Hepatocyte (in vitro differentiated cells): ENCODE measurements around the gene CD82. TPM values are rescaled to one million over a fixed set of nuclear protein-coding genes. Genes with fewer than 3 reads are reported as not detected.
A peak's percentile ranks its signal among the peaks of the same experiment; 100 is the strongest.

Source experiments
- DNase-seq: peaks from one replicate; pipeline ENCODE4 v3.0.0-alpha.2; 2016; ENCODE audit warnings: low spot score
- H2AFZ ChIP-seq: fragments of 200-600 bp; sonication (generic); 2 replicates; pipeline ENCODE4 v1.6.0; 2016; ENCODE audit warnings: antibody characterized with exemption, mild to moderate bottlenecking
- H3K27ac ChIP-seq: fragments of 200-600 bp; sonication (generic); 2 replicates; pipeline ENCODE4 v1.5.1; 2016; ENCODE audit warnings: mild to moderate bottlenecking
- H3K27me3 ChIP-seq: fragments of 200-600 bp; sonication (generic); 2 replicates; pipeline ENCODE4 v1.6.1; 2016
- H3K36me3 ChIP-seq: fragments of 200-600 bp; sonication (generic); replicated peaks from 2 replicates; pipeline ENCODE4 v1.5.1; 2016; ENCODE audit warnings: low read depth; ENCODE audit not compliant: insufficient read depth
- H3K4me1 ChIP-seq: fragments of 200-600 bp; sonication (generic); 2 replicates; pipeline ENCODE4 v1.5.1; 2016; ENCODE audit warnings: mild to moderate bottlenecking, moderate library complexity; ENCODE audit not compliant: insufficient read depth
- H3K4me2 ChIP-seq: fragments of 200-600 bp; sonication (generic); 2 replicates; pipeline ENCODE4 v1.6.0; 2016
- H3K4me3 ChIP-seq: fragments of 200-600 bp; sonication (generic); 2 replicates; pipeline ENCODE4 v1.5.1; 2016; ENCODE audit warnings: mild to moderate bottlenecking
- H3K79me2 ChIP-seq: fragments of 200-600 bp; sonication (generic); 2 replicates; pipeline ENCODE4 v1.6.0; 2017; ENCODE audit warnings: mild to moderate bottlenecking
- H3K9me2 ChIP-seq: fragments of 200-600 bp; sonication (generic); replicated peaks from 2 replicates; pipeline ENCODE4 v1.6.0; 2017; ENCODE audit warnings: mild to moderate bottlenecking; ENCODE audit not compliant: insufficient read depth
- H3K9me3 ChIP-seq: fragments of 200-600 bp; sonication (generic); 2 replicates; pipeline ENCODE4 v1.5.1; 2016; ENCODE audit warnings: low read depth, mild to moderate bottlenecking
- H4K20me1 ChIP-seq: fragments of 200-600 bp; sonication (generic); 2 replicates; pipeline ENCODE4 v1.6.0; 2016; ENCODE audit warnings: mild to moderate bottlenecking; ENCODE audit not compliant: insufficient read depth, poor library complexity, severe bottlenecking
- EZH2 ChIP-seq: fragments of 200-600 bp; sonication (generic); IDR thresholded peaks from 2 replicates; pipeline ENCODE4 v1.6.1; 2016; ENCODE audit warnings: antibody characterized with exemption, mild to moderate bottlenecking, borderline replicate concordance
- EZH2phosphoT487 ChIP-seq: fragments of 200-600 bp; sonication (generic); IDR thresholded peaks from one replicate; pipeline ENCODE4 v1.6.1; 2018; ENCODE audit warnings: antibody characterized with exemption, mild to moderate bottlenecking, low read depth, moderate library complexity; ENCODE audit not compliant: unreplicated experiment, severe bottlenecking
- WGBS: methylation state at CpG from one replicate; pipeline ENCODE4 v1.1.6; 2016; ENCODE audit warnings: low lambda C conversion rate; ENCODE audit errors: missing lambda C conversion rate; 5-methylcytosine and 5-hydroxymethylcytosine counted together
- polyA plus RNA-seq: library from polyadenylated mRNA; unstranded; fragments of >200 nt; fragmentation: Nextera tagmentation; extraction: Ambion mirVana; gene quantifications from 2 replicates; pipeline ENCODE4 v1.2.1, GENCODE V29; 2016
- total RNA-seq: library from RNA; depleted of rRNA; stranded (reverse); fragments of >200 nt; gene quantifications from 2 replicates; pipeline ENCODE4 v1.2.3, GENCODE V29; 2014
- TF ChIP-seq, protein P1 (sequence below): fragments of 200-600 bp; sonication (generic); IDR thresholded peaks from 2 replicates; pipeline ENCODE4 v1.5.1; 2016; ENCODE audit warnings: antibody characterized with exemption, mild to moderate bottlenecking; ENCODE audit not compliant: poor library complexity

The CD82 gene
- total RNA-seq (32.8 and 38.7 TPM in 2 replicates), polyA plus RNA-seq (157 and 202 TPM in 2 replicates)

GRCh38 chr11:44565211-44565952, at the start of gene CD82:
Gene CD82 (plus strand): TSS chr11:44565663. CDS start chr11:44594663, 29,000 bp downstream.
- H3K9me3 ChIP-seq, result no peaks in the 10 kb centered on the region
- H3K4me3 ChIP-seq, result peak within 1 kb of the TSS; percentile 44
- H3K9me2 ChIP-seq, result no peaks in the 10 kb centered on the region
- H3K79me2 ChIP-seq, result no peaks in the 10 kb centered on the region
- peaks cover 31% of the 10 kb centered on the region for H3K4me1 ChIP-seq
- H3K4me2 ChIP-seq, result peak within 1 kb of the TSS; percentile 89
- H3K27ac ChIP-seq, result peak within 1 kb of the TSS; percentile 95
- peak; percentile 100 for DNase-seq
- H3K27me3 ChIP-seq, result no peaks in the 10 kb centered on the region
- H2AFZ ChIP-seq, result peak within 1 kb of the TSS; percentile 61
- no peaks in the 10 kb centered on the region for H3K36me3 ChIP-seq
- H4K20me1 ChIP-seq, result no peaks in the 10 kb centered on the region
- TF ChIP-seq, protein P1, sequence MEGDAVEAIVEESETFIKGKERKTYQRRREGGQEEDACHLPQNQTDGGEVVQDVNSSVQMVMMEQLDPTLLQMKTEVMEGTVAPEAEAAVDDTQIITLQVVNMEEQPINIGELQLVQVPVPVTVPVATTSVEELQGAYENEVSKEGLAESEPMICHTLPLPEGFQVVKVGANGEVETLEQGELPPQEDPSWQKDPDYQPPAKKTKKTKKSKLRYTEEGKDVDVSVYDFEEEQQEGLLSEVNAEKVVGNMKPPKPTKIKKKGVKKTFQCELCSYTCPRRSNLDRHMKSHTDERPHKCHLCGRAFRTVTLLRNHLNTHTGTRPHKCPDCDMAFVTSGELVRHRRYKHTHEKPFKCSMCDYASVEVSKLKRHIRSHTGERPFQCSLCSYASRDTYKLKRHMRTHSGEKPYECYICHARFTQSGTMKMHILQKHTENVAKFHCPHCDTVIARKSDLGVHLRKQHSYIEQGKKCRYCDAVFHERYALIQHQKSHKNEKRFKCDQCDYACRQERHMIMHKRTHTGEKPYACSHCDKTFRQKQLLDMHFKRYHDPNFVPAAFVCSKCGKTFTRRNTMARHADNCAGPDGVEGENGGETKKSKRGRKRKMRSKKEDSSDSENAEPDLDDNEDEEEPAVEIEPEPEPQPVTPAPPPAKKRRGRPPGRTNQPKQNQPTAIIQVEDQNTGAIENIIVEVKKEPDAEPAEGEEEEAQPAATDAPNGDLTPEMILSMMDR, result peak; percentile 28
- TF ChIP-seq EZH2 (no peak), EZH2phosphoT487 (no peak)
- WGBS, result under 1% methylated on average over 20 of the region's 64 CpGs

GRCh38 chr11:44516688-44517507, 48.6 kb upstream of the CD82 start:
- H3K4me2 ChIP-seq, result no peak overlapping the region
- H3K36me3 ChIP-seq, result no peaks in the 10 kb centered on the region
- 62% methylated on average over 5 of the region's 5 CpGs for WGBS
- H3K4me1 ChIP-seq, result peaks cover 7% of the 10 kb centered on the region
- no peaks in the 10 kb centered on the region for H4K20me1 ChIP-seq
- H3K27ac ChIP-seq, result no peak overlapping the region
- no peak overlapping the region for H2AFZ ChIP-seq
- H3K9me2 ChIP-seq, result no peaks in the 10 kb centered on the region
- no peak for DNase-seq
- H3K4me3 ChIP-seq, result no peak overlapping the region
- no peaks in the 10 kb centered on the region for H3K9me3 ChIP-seq
- H3K27me3 ChIP-seq, result peaks cover 11% of the 10 kb centered on the region
- H3K79me2 ChIP-seq, result no peaks in the 10 kb centered on the region
- TF ChIP-seq, protein P1, result no peak
- no peak for TF ChIP-seq EZH2phosphoT487
- no peak for TF ChIP-seq EZH2

DNA sequence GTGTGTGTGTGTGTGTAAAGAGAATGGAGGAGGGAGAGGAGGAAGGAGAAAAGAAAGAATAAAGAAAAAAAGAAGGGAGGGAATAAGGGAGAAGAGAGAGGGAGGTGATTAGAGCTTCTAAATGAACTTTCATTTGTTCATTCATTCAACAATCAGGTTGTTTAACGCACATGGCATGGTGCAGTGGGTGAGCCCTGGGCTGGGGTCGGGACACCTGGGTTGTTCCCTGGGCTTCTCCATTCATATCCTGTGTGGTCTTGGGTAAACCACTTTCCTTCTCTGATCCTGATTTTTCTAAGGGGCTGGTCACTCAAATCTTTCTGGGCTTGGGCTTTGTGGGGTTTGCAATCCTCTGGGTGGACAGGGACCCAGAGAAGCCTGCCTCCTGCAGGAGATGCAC, 47.9 kb upstream of the CD82 start:
- 92% methylated on average over 2 of the region's 2 CpGs for WGBS

More for the DNA sequence above, 47.9 kb upstream of the CD82 start:
- H3K79me2 ChIP-seq, result no peaks in the 10 kb centered on the region
- H3K4me1 ChIP-seq, result peaks cover 7% of the 10 kb centered on the region
- DNase-seq, result no peak
- no peaks in the 10 kb centered on the region for H4K20me1 ChIP-seq
- TF ChIP-seq, protein P1, result no peak
- no peak for TF ChIP-seq EZH2
- no peak for TF ChIP-seq EZH2phosphoT487
- peaks cover 5% of the 10 kb centered on the region for H3K27me3 ChIP-seq
- no peaks in the 10 kb centered on the region for H3K9me3 ChIP-seq
- H3K36me3 ChIP-seq, result no peaks in the 10 kb centered on the region
- H2AFZ ChIP-seq, result no peak overlapping the region
- H3K27ac ChIP-seq, result no peak overlapping the region
- H3K9me2 ChIP-seq, result no peaks in the 10 kb centered on the region
- no peak overlapping the region for H3K4me3 ChIP-seq
- no peak overlapping the region for H3K4me2 ChIP-seq
